ENCODE measurements around the gene ITPRID1.
"Not testable (repeated sequence)": the region's sequence is repeated elsewhere in the genome, so short reads cannot be mapped to it uniquely, and the experiment has no call there.

ITPRID1 gene

DNA sequence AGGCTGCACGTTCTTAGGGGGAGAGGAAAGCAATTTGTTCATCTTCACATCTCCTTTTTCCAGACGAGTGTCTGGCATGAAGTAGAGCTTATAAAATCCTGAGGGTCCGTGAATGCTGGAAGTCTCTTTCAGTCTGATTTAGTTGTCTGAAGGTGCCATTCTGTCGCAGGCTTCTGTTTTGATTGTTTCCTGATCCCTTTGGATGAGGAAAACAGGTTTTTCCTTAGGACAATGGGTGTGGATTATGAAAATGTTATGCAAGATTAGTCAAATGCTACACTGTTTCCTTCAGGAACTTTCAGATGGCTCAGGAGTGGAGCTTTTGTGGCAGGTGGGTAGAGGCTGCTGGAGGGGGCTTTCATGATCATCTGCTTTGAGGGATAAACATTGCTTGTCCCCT lies at the start of gene ITPRID1:
Gene ITPRID1 (plus strand): TSS at position 301 of the 400 bp plus-strand sequence. CDS start 38,935 bp downstream, outside the sequence.
- FAIRE-seq (no peak), DNase-seq (ENCODE audit: low spot score) (no peak)

DNA sequence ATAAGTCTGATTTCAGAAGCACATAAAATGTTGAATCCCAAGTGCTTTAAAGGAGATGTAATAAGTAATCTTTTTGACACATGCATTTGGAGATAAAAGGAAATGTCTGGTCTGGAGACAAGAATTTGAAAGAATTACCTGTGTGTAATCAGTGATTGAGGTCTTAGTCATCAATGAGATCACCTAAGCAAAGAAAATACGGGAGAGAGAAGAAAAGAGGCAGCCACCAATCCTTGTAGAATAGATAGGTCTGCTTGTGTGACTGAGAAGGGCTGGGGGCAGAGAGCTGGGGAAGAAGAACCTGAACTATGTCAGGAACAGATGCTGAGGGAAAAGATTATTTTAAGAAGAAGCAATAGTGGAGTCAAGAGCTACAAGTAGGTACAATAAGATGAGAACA lies 49.3 kb upstream of the ITPRID1 start:
- FAIRE-seq: peak; percentile 46
- DNase-seq (ENCODE audit: low spot score): peak; percentile 54

DNA sequence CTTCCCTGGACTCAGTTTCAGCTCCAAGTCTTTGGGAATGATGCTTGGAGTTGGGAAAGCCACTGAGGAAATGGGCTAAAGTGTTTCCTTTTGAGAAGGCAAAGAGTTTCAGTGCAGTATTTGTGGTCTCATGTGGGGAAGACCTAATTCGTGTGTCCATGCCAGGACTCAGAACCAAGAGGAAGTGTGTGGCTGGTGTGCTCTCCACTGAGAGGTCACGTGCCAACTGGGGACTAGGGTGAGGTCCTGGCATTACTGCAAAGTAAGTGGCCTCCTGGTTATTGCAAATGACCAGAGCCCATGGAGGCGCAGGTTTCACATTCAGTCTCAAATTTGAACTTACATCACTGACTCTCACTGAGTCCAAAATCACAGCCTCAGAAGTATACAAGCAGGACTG lies 48.6 kb upstream of the ITPRID1 start:
- FAIRE-seq: peak; percentile 72
- DNase-seq (ENCODE audit: low spot score): no peak

DNA sequence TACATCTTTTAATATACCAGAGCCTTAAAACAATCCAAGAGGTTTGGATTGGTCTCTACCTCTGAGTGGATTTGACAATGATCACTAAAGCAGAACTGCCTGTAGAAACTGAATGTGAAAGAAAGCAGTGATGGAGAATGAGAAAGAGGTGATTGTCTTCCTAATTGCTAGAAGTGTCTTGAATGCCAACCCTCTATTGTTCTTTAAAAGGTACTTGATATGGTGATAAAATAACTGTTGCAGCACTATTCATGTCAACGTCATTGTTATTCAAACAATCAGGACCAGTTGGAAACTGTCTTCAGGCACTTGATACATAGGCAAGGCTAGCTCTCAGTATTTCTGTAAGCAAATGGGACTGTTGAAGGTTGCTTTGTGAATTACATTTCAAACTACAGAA lies 47.9 kb upstream of the ITPRID1 start:
- FAIRE-seq (peak; percentile 30), DNase-seq (ENCODE audit: low spot score) (no peak)

DNA sequence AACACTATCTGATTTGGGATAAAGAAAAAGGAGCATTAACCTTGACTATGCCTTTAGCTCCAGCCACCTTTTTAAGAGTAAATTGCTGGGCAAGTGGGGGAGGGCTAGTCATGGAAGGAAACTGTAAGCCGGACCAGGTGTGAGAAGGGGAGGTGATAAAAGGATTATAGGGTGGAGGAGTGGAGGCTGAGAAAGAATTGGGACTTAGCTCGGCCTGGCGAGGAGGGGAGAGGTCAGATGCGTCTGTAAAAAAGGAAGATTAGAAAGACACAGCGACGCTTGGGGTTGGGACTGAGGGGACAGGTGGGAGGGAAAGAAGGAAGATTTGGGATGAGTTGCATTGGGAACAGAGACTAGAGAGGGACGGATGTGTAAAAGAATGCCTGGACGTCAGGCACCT lies 43.0 kb upstream of the ITPRID1 start:
- not testable (repeated sequence) for DNase-seq (ENCODE audit: low spot score); FAIRE-seq

DNA sequence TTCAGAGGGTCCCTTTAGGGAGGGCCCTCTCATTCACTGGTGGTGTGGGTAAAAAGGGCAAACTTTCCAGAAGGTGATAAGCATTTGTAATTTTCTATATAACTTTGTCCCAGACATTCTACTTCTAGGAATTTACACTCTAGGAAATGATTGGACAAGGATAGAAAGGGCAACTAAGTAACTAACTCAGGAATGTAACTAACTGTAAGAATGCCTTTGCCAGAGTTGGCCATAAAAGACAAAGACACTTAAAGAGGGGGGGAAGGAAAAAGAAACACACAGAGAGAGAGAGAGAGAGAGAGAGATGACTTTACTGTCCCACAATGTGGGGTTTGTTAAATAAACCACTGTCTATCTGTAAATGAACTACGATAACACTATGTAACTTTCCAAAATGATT lies 38.5 kb upstream of the ITPRID1 start:
- DNase-seq (ENCODE audit: low spot score) (no peak), FAIRE-seq (no peak)

DNA sequence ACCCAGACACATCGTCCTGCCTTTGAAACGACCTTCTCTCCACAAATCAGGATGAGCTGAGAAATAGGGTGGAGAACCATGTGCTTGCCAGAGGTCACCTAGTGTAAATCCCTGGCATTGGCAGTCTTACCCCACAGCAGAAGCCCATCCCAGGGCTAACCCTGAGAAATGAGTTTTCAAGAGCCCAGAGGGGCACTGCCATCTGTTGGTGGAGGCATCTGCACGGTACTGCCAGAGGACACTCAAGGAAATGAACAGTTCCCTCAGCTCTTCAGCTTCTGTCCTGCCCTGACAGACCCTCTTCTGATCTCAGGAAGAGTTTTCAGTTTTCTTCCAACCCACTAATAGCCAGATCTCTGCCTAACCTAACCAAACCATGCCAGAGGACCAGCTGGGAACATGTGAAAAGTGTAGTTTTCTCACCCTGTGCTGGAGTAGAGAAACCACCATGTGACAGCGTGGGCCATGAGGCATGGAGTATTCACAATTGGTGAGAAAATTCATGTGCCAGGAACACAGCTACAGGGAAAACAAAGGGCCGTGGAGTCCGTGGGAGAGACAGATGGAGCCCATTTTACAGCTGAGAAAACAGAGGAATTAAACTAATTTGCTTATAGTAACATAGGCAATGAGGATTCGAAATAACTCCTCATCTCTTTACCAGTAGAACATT lies 37.7 kb upstream of the ITPRID1 start:
- no peak for DNase-seq (ENCODE audit: low spot score)
- peak; percentile 23 for FAIRE-seq

DNA sequence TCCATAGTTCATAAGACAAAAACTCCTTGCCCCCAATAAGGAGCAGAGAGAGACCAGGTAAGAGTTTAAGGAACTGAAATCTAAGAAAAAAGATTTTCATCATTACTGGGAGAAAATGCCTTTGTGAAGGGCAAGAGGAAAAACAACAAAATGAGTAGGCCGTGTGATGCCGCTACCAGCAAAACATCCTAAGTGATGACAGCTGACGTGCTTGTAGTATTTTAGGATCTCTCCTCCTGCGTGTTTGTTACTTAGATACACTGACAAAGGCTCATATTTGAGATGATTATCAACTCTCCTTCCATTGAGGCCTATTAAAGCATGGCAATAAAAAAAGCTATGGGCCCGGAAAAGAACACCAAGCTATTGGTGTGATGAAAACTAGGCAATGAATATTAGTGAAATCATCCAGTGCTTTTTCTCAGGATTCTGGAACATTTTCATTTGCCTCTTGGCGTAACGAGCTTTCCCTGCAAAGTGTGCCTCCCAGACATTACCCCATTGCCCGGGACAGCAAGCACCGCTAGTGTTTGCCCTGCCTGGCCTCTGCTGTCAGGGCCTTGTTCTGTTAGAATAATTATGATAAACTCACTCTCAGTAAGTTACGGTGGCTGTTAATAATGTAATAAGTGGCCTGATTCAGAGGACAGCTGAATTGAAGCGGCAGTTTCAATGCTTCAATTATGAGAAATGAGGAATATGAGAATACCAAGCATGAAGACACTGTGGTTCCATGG lies 36.8 kb upstream of the ITPRID1 start:
- FAIRE-seq: no peak
- DNase-seq (ENCODE audit: low spot score): no peak

DNA sequence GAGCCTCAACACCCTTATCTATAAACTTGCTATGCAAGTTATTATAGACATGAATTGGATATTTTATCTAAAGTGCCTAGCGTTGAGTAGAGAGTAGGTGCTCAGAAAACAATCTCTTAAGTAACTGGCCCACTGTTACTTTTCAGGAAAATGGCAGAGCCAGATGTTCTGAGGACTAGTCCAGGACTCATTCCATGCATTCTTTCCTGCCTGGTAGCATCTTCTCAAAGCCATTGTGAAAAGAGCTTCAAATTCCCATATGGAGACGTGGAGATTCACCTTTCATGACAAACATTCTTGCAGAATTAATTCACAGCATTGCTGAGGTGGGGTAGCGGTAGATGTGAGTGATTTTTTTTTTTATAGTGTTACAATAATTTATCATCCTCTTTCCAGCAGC lies 35.9 kb upstream of the ITPRID1 start:
- peak; percentile 46 for DNase-seq (ENCODE audit: low spot score)
- peak; percentile 5 for FAIRE-seq

DNA sequence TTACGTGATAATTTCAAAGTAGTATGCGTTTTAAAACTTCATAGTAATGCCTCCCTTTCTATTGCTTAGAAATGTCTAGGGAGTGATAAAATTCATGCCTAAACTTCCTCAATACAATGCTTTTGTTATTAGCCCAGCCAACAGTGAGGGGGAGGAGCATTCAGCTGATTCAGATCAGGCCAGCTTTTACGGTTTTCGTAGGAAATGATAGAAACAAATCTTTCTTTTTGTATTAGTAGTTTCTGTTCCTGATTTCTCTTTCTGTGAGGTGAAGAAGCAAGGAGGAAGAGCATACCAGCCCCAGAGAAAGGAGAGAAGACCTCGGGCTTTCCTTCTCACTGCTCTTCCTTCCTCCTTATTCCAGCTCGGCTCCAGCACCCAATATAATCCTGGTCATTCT lies 35.2 kb upstream of the ITPRID1 start:
- DNase-seq (ENCODE audit: low spot score) (no peak), FAIRE-seq (no peak)

DNA sequence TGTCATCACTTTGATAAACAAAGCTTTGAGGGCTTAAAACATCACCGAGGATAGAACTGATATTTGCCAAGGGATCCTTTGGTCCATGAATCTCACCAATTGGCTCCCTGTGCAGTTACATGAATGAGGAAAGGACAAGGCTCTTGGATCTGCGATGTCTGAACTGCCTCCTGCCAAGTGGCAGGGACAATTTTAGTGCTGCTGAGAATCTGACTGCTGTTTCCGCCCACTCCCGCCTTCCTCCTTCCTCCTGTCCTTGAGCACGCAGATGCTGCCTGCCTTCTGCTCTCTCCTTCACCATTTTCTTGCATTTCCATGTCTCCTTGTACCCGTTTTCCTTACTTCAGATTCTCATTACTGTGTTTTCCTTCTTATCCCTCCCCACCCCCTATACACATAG lies 26.8 kb upstream of the ITPRID1 start:
- DNase-seq (ENCODE audit: low spot score): no peak
- no peak for FAIRE-seq

DNA sequence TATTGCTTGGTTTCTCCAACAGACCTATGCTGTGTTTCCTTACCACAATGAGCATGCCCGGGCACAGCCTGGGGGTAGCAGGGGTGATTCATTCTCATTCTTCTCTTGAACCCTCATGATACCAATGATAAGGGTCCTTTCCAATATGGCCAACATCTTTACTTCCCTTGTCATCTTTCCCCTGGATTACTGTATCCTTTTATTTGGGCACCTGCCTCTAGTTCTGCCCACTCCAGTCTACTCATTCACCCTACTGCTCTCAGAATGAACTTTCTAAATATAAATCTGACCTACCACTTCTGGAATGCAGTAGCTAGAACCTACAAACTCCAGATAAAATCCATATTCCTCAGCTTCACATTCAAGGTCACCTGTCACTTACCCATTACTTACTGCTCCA lies 26.4 kb upstream of the ITPRID1 start:
- FAIRE-seq (no peak), DNase-seq (ENCODE audit: low spot score) (peak; percentile 53)

DNA sequence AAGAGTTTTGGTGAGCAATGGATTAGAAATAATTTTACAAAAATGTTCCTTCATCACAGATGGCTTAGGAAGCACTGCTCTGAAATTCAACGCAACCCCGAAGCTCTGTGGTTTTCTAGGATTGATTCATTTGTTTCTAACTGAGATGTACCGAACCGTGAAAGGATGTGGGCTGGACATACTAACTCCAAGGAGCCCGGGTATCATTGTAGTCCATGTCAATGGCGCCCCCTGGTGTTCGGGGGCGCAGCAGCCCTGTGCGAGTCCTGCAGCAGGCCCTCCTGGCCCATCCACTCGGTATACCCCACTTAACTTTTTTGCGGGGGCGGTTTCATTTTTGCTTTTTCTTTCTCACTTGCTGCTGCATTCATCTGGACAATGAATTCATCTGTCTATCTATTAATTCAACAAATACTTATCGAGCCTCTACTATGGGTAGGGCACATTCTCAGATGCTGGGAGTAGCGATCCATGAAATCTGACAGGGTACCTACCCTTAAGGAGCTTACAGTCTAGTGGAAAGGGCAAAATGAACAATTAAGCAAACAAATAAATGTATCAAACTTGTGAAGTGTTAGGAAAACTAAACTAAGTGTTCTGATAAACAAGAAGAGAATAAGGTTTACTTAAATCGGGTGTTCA lies 25.2 kb upstream of the ITPRID1 start:
- DNase-seq (ENCODE audit: low spot score) (no peak), FAIRE-seq (no peak)

DNA sequence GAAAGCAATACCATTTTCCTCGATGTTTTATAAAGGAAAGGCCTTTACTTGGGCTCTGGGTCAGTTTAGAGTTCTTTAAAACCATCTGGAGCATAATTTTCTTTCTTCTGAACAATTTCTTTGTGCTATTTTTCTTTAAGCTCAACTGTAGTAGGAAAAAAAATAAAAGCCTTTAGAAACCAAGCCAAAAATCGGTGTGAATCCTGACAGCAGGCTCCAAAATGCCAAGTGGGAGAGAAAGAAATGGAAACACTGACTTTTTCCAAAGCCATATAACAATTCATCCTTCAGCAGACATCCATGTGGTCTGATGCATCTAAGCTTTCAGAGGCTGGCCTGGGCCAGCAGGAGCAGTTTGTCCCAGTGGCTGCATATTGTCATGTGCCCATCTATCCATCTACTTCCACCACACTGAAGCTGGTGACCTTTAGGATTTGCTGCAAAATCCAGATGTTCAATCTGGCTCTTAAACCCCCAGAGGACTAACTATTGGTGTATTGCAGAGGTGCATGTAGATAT lies 23.0 kb upstream of the ITPRID1 start:
- DNase-seq (ENCODE audit: low spot score): no peak
- FAIRE-seq: no peak

DNA sequence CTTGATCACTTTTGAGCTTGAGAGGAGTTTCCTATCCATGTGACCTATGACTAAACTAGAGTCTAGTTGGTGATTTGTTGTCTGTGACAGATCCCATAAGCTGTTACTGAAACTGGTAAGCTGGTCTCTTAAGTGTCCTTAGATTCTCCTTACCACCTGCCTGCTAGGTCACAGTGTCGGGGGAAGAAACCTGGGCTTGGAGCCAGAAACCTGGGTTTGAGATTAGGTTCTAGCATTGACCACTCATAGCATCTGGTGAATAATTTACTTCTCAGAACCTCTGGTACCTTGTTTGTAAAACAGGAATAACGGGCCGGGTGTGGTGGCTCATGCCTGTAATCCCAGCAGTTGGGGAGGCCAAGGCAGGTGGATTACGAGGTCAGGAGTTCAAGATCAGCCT lies 21.8 kb upstream of the ITPRID1 start:
- FAIRE-seq (peak; percentile 56), DNase-seq (ENCODE audit: low spot score) (no peak)

DNA sequence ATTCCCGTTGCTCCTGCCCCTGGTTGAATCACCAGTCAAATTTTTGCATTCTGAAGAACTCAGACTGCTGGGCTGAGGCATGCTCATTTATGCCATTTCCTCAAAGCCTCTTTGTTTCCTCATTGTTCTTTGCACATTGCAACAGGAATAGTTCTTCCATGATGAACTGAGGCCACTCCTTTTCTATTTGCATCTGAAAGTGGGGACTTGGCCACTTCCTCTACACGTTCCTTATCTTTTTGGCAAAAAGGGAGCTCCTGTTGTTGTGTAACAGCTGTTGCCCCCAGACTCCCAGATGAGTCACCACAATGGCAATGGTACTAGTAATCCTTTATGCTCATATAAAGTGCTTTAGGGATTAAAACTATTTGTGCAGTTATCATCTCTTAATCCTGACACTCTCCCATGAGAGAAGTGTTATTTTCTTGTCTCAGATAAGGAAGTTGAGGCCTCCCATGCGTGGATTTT lies 20.1 kb upstream of the ITPRID1 start:
- DNase-seq (ENCODE audit: low spot score) (peak; percentile 56), FAIRE-seq (no peak)

DNA sequence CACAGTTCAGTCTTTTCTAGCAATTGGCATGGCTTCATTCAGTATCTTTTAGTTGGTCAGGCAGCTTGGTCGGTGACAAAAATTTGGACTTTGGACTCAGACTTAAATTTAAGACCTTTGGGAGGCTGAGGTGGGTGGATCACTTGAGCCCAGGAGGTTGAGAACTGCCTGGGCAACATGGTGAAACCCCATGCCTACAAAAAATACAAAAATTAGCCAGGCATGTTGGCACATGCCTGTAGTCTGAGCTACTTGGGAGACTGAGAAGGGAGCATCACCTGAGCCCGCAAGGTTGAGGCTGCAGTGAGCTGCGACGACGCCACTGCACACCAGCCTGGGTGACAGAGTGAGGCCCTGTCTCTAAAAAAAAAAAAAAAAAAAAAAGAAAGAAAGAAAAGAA lies 19.5 kb upstream of the ITPRID1 start:
- DNase-seq (ENCODE audit: low spot score) (no peak), FAIRE-seq (no peak)

DNA sequence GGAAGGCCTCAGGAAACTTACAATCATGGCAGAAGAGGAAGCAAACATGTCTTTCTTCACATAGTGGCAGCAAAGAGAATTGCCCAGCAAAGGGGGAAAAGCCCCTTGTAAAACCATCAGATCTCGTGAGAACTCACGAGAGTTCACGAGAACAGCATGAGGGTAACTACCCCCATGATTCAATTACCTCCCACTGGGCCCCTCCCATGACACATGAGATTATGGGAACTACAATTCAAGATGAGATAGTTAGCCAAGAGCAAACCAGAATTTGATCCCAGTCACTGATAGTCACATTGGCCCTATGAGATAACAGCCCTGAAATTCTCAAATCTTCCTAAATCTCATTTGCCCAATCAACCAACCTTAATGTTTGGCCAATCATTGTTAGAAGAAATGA lies 18.2 kb upstream of the ITPRID1 start:
- FAIRE-seq: peak; percentile 62
- no peak for DNase-seq (ENCODE audit: low spot score)

DNA sequence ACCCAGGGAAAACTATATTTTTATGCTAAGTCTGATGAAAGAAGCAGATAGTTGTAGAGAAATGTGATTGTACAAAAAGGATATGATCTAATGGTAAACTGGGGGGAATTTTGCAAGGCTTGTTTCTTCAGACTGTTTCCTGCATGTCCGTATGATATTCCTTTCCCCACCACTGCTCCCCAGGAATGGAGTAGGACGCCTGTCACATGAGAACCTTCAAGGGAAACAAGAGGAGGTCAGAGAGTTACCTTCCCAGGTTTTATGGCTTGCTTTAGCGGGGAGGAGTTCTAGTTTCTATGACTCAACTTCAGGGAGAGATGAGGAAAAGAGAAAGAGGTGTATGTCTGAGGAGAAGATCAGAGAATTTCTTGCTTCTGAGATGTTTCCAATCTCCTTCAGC lies 16.4 kb upstream of the ITPRID1 start:
- peak; percentile 20 for FAIRE-seq
- DNase-seq (ENCODE audit: low spot score): no peak

DNA sequence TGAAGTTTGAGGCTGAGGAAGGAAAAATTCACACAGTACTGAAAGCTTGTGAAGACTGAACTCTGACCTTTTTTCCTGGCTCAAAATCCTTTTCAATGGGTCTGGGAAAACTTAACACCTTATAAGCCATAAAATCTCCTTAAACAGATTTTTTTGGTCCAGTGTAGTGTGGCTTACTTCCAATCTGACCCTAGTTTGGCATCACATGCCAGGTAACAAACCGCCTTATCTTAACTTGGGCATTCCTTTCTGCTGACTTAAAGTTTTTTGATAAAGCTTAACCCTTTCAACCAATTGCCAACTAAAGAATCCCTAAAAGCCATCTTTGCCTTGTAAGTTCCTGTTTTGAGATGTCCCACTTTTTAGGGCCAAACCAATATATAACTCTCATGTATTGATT lies 13.2 kb upstream of the ITPRID1 start:
- no peak for DNase-seq (ENCODE audit: low spot score)
- FAIRE-seq: no peak

DNA sequence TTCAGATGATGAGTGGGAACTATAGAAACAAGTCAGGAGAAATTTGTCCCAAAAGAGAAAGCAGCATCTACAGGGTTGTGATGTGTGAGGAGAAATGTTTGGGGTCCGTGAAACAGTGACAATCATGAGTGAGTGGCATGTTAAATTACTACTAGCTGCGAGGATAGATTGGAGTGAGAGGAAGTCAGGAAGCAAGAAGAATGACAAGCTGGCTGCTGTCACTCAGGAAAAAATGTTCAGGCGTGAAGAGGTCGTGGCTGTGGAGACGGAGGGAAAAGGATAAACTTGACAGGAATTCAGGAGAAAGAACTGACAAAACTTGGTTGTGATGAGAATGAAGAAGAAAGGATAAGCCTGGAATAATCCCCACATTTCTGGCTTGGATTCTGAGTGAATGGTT lies 5.1 kb upstream of the ITPRID1 start:
- DNase-seq (ENCODE audit: low spot score) (no peak), FAIRE-seq (no peak)

DNA sequence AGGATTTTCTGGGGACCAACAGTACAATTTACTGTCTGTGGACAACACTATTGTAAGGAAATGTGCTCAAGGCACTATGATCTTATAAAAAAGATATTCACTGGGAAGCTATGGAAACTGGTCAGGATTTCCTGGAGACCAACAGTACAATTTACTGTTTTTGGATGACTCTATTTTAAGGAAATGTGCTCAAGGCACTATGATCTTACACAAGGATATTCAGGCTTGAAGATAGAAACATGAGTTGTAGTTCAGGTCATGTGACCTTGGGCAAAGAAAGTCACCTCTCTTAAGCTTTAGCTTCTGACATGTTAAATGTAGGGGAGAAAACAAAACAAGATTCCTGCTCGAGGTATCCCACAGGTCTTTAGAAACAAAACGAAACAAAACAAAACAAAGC lies 1.7 kb upstream of the ITPRID1 start:
- DNase-seq (ENCODE audit: low spot score) (no peak), FAIRE-seq (no peak)
